GM18498 (cell line): Measurements from ENCODE around the gene ZCCHC8.
"Not testable (repeated sequence)": the region's sequence is repeated elsewhere in the genome, so short reads cannot be mapped to it uniquely, and the experiment has no call there.

Experiments
- ATAC-seq: cut with Tn5 transposase; IDR thresholded peaks from one replicate; pipeline ENCODE4 v1.9.1; 2021; ENCODE audit warnings: mild to moderate bottlenecking, moderate library complexity; ENCODE audit not compliant: unreplicated experiment

The ZCCHC8 gene

DNA sequence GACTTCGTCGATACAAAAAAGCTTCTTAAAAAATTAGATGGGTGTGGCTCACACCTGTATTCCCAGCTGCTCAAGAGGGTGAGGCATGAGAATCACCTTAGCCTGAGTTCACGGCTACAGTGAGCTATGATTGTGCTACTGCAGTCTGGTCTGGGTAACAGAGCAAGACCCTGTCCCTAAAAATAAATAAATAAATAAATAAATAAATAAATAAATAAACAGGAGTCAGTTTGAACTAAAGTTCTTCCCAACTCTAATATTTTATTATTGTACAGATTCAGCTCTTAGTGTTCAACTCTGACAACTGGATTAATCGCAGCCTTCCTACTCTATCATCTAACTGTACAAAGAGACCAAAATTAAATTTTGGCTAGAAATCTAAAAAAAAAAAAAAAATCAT, 65.5 kb downstream of the ZCCHC8 start:
- ATAC-seq, result no peak

DNA sequence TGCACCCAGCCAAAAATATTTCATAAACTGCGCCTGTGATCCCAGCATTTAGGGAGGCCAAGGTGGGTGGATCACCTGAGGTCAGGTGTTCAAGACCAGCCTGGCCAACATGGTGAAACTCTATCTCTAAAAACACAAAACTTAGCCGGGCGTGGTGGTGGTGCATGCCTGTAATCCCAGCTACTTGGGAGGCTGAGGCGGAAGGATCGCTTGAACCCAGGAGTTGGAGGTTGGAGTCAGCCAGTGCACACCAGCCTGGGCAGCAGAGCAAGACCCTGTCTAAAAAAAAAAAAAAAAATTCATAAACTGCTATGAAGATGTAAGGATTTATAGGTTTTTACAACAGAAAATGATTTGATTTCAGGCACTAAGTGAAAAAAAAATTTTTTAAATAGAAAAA, 71.7 kb downstream of the ZCCHC8 start:
- ATAC-seq, result not testable (repeated sequence)

DNA sequence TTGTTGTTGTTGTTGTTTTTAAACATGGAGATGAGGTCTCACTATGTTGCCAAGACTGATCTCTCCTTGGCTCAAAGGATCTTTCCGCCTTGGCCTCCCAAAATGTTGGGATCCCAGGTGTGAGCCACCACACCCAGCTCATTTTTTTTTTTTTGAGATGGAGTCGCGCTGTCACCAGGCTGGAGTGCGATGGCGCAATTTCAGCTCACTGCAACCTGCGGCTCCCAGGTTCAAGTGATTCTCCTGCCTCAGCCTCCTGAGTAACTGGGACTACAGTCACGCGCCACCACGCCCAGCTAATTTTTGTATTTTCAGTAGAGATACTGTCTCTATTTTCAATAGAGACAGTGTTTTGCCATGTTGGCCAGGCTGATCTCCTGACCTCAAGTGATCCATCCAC, 73.3 kb downstream of the ZCCHC8 start:
- no peak for ATAC-seq

DNA sequence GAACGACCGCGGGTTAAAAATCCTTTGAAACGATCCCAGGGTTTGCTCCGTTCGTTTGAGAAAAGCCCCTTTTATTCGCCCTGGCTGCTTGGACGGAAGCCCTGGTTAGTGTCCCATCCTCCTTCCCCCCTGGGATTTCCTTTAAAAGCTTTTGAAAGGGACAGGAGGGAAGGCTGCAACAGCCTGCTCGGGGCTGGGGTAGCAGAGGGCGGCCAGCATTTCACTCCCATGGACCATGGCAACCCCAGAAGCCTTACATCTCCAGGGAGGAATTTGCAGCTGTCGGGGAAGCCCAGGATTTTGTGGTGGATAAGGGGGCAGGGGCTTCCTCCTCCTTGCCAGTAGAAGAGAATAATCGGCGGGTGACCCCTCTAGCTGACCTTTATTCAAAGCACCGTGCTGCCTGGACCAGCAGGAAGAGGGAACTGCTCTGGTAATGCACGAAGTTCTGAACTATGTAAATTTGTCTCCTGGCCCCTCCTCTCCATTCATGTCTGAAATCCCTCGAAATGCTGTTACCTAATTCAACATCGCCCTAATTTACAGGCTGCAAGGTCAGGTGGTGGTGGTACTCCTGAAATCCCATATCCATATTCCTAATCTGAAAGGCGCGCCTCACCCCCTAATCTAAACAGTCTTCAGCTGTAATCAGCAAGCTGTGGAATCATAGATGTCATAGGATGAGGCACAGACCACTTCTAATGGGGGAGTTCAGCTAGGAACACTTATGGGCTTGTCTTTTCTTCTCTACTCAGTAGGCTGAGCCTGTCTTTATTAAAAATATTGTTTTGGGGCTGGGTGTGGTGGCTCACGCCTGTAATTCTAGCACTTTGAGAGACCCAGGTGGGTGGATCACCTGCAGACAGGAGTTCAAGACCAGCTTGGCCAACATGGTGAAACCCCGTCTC, 77.2 kb downstream of the ZCCHC8 start:
- no peak for ATAC-seq

DNA sequence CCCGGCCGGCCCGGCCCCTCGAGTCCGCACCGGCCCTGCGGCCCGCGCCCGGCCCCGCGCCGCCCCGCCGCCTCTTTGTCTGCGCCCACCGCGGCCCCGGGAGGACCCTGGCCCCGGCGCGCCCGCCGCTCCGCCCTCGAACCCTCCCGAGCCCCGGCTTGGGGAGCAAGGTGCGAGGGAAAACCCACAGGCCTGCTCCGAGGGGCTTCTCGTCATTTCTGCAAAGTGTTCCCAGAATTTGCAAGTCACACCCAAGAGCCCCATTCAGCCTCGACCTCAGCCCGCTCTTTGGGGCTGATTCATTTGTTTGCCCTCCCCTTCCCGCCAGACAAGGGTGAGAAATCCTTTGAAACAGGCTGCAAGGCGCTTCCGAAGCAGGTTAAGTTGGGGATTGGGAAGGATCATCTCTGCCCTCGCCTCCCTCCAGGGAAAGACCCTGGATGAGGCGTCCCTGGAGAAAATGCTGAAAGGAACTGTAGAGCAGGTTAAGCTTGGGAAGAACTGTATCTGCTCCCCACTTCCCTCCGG, 77.9 kb downstream of the ZCCHC8 start:
- no peak for ATAC-seq

DNA sequence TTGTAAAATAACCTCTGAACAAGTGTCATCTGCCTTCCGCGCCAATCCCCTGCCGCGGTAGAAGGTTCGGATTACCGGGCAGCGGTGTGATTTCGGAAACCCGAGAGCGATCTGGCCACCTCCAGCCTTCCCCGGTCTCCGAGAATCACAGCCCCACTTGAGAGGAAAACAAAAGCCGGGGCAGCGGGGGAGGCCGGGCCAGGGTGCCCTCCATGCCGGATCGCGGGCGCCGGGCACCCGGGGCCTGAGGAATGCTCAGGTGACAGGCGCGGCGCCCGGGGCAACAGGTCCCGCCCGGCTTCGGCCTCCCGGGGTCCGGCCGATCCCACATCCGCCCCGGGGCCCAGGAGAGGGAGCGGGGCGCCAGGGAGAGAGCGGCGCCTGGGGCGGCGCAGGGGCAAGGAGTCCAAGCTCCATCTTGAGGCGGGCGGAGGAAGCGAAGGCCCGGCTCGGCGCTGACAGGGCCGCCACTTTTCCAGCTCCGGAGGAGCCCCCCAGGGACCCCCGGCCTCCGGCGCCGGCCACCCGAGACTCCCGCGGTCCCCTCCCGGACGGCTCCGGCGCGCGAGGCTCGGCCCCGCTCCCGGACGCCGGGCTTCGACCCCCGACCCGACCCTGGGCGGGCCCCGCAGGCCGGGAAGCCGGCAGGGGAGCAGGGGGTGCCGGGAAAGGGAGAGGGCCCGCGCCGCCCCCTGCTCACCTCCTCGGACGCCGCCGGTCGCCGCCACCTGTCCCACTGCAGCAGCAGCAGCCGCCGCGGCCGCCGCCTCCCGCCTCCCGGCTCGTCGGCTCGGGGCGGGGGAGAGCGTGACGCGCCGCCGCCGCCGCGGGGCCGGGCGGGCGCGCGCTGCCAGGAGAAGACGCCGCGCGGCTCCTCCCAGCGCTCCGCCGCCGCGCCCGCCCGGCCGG, 78.7 kb downstream of the ZCCHC8 start, which contains the start of gene CLIP1:
Gene CLIP1, minus strand, starts transcription at position 849 of the 909 bp plus-strand sequence. CDS start 42,217 bp downstream, outside the sequence.
- peak; percentile 70 for ATAC-seq
